Measurements from ENCODE around the gene RTCA. TPM values are rescaled to one million over a fixed set of nuclear protein-coding genes. Genes with fewer than 3 reads are reported as not detected.

The RTCA gene
- total RNA-seq, 4 donors from 2014 or later = 22.3 to 32.8 (median 24.8) TPM

GRCh38 chr1:100222428-100222827, 43.6 kb upstream of the RTCA start:
- peaks cover 5 to 8% of the 10 kb centered on the region in 2 donors for H3K4me1 ChIP-seq
- in situ Hi-C loops (cut with MboI; ENCODE audit: low sequenced_read_pairs in 4 of 4) (no loop called here), intact Hi-C loops (cut with DNase I; ENCODE audit: low total_unique reads) (no loop called here)
- no peak overlapping the region for H3K27ac ChIP-seq
- H3K9me3 ChIP-seq = no peaks in the 10 kb centered on the region
- peaks cover 0 to 7% of the 10 kb centered on the region in 2 donors for H3K36me3 ChIP-seq
- no peak for ATAC-seq
- H3K27me3 ChIP-seq = no peaks in the 10 kb centered on the region
- DNase-seq = no peak
- TF ChIP-seq POLR2A (IDR thresholded peaks at IDR 0.05) = no peak
- TF ChIP-seq CTCF (IDR thresholded peaks at IDR 0.05 in 4 of 5, conservative IDR thresholded peaks at IDR 0.05 in 1 of 5) = no peak
- H3K4me3 ChIP-seq = no peak overlapping the region

- no peak overlapping the region for H3K4me3 ChIP-seq
- no peak for ATAC-seq
- no peak overlapping the region for H3K27ac ChIP-seq
- intact Hi-C loops (cut with DNase I; ENCODE audit: low total_unique reads) (no loop called here), in situ Hi-C loops (cut with MboI; ENCODE audit: low sequenced_read_pairs in 4 of 4) (no loop called here)
- H3K36me3 ChIP-seq = peaks cover 0 to 47% of the 10 kb centered on the region in 2 donors
- no peaks in the 10 kb centered on the region for H3K9me3 ChIP-seq
- TF ChIP-seq CTCF (IDR thresholded peaks at IDR 0.05 in 4 of 5, conservative IDR thresholded peaks at IDR 0.05 in 1 of 5) (no peak), POLR2A (IDR thresholded peaks at IDR 0.05) (no peak)
- no peaks in the 10 kb centered on the region for H3K4me1 ChIP-seq
- no peaks in the 10 kb centered on the region for H3K27me3 ChIP-seq
- no peak for DNase-seq
Measured at GRCh38 chr1:100229681-100230443, 36.2 kb upstream of the RTCA start.

DNA sequence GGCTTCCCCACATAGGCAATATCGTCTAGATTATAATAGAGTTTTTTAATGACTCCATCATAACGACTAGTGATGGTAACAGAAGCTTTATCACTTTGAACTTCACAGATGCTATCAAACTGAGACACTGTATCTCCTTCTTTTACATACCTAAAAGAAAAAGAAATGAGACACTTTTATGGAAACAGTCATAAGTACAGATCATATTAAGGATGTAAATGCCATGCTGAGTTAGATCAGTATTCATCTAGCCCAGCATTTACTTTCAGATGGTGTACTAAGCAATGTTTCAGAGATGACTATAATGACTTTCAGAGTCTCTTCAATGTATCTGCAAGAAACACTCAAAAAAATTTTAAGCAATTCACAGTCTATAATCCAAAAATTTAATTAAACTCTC, 35.3 kb upstream of the RTCA start:
- peaks cover 0 to 47% of the 10 kb centered on the region in 2 donors for H3K36me3 ChIP-seq
- no peaks in the 10 kb centered on the region for H3K9me3 ChIP-seq
- TF ChIP-seq CTCF (IDR thresholded peaks at IDR 0.05 in 4 of 5, conservative IDR thresholded peaks at IDR 0.05 in 1 of 5) (no peak), POLR2A (IDR thresholded peaks at IDR 0.05) (no peak)
- H3K4me1 ChIP-seq = no peaks in the 10 kb centered on the region
- intact Hi-C loops (cut with DNase I; ENCODE audit: low total_unique reads) (no loop called here), in situ Hi-C loops (cut with MboI; ENCODE audit: low sequenced_read_pairs in 4 of 4) (no loop called here)
- no peak overlapping the region for H3K27ac ChIP-seq
- DNase-seq (no peak), ATAC-seq (no peak)
- H3K4me3 ChIP-seq = no peak overlapping the region
- H3K27me3 ChIP-seq = no peaks in the 10 kb centered on the region

DNA sequence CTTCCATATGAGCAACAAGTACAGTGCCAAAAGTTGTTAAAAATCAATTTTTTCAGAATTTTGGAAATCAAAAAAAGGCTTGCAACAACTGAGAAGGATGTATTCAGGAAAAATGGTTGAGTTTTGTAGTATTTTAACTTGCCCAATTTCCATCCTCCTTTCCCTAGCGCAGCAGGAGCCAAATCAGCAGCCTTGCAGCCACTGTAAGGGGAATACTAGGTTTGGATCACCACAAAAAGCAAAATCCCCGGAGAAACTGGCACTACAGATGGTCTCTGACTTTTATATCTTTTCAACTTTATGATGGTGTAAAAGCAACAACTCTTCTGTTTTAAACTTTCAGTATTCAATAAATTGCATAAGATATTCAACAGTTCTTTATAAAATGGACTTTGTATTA, 34.3 kb upstream of the RTCA start:
- Histone ChIP-seq H3K4me3 (no peak overlapping the region), H3K27me3 (no peaks in the 10 kb centered on the region), H3K27ac (no peak overlapping the region), H3K4me1 (no peaks in the 10 kb centered on the region), H3K9me3 (no peaks in the 10 kb centered on the region), H3K36me3 (peaks cover 0 to 51% of the 10 kb centered on the region in 2 donors)
- intact Hi-C loops (cut with DNase I; ENCODE audit: low total_unique reads) (no loop called here), in situ Hi-C loops (cut with MboI; ENCODE audit: low sequenced_read_pairs in 4 of 4) (no loop called here)
- no peak for TF ChIP-seq CTCF (IDR thresholded peaks at IDR 0.05 in 4 of 5, conservative IDR thresholded peaks at IDR 0.05 in 1 of 5)
- no peak for TF ChIP-seq POLR2A (IDR thresholded peaks at IDR 0.05)
- ATAC-seq (no peak), DNase-seq (no peak)

Measured in gastrocnemius medialis (tissue), 4 donors.